T-helper 1 cell treated with Interleukin-12 subunit alpha and Interleukin-12 subunit beta and Interleukin-4 antibody, amounts not matched to agents 30 μg/mL and 1 μg/mL, for 36 hours (primary cell): ENCODE results near the gene FETUB.
"Not testable (repeated sequence)": the region's sequence is repeated elsewhere in the genome, so short reads cannot be mapped to it uniquely, and the experiment has no call there.

Source experiments
- H3K27ac Mint-ChIP-seq: one replicate; pipeline ENCODE4 v1.8.0; 2021; ENCODE audit warnings: mild to moderate bottlenecking, mixed read lengths
- H3K27me3 Mint-ChIP-seq: one replicate; pipeline ENCODE4 v1.8.0; 2021; ENCODE audit warnings: low read depth, mixed read lengths
- H3K36me3 Mint-ChIP-seq: one replicate; pipeline ENCODE4 v1.8.0; 2021; ENCODE audit warnings: low read depth, mixed read lengths
- H3K4me1 Mint-ChIP-seq: one replicate; pipeline ENCODE4 v1.8.0; 2021; ENCODE audit warnings: low read depth, mixed read lengths
- H3K4me3 Mint-ChIP-seq: one replicate; pipeline ENCODE4 v1.8.0; 2021; ENCODE audit warnings: mild to moderate bottlenecking, moderate library complexity, mixed read lengths
- H3K9me3 Mint-ChIP-seq: one replicate; pipeline ENCODE4 v1.8.0; 2021; ENCODE audit warnings: mixed read lengths

Gene FETUB

GRCh38 chr3:186664506-186664905 lies 24.3 kb downstream of the FETUB start:
- H3K27me3 Mint-ChIP-seq = peaks cover 21% of the 10 kb centered on the region
- peaks cover 7% of the 10 kb centered on the region for H3K4me1 Mint-ChIP-seq
- no peak overlapping the region for H3K4me3 Mint-ChIP-seq
- peaks cover 1% of the 10 kb centered on the region for H3K36me3 Mint-ChIP-seq
- H3K9me3 Mint-ChIP-seq = peaks cover 7% of the 10 kb centered on the region
- H3K27ac Mint-ChIP-seq = no peak overlapping the region

DNA sequence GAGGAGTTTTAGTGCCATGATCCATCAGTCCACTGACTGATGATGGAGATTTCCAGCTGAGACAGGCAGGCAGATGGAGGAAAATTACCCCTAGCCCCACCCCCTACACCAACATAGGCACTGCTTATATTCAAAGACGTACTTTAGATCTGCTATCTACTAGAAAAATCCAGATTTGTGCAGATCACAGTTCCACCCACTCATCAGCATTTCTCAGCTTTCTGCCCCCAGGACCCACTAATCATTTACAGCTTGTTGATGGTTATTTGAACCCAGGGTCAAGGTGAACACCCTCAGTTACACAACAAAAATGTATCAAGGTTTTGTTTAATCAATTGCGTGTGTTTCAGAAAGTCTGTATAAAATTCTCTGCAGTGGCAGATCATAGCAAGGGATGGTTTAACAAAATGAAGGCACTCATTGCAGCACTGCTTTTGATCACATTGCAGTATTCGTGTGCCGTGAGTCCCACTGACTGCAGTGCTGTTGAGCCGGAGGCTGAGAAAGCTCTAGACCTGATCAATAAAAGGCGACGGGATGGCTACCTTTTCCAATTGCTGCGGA lies 25.5 kb downstream of the FETUB start, which contains the start of gene HRG:
Gene HRG (plus strand): TSS at position 390 of the 564 bp plus-strand sequence. CDS start 18 bp downstream, at position 408.
- Mint-ChIP-seq H3K27me3 (peaks cover 21% of the 10 kb centered on the region), H3K4me3 (no peak within 1 kb of the TSS), H3K9me3 (peaks cover 10% of the 10 kb centered on the region), H3K36me3 (peaks cover 1% of the 10 kb centered on the region), H3K4me1 (peaks cover 14% of the 10 kb centered on the region), H3K27ac (no peak within 1 kb of the TSS)

DNA sequence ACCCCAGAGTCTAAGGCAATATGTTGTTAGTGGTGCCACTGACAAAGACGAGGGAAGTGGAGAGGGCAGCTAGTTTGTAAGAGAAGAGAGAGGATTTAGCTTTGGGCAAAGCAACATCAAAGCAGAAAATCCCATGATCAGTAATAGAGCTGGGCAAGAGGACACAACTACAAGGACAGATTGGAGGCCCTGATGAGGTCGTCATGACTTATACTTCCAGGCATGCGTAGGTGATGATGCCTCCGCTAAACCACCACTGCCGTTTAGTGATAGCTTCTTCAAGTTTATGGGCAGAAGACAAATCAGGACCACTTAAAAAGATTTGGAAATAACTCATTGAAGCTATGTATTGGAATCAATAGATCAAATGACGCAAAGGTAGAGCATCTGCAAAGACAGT lies 28.2 kb downstream of the FETUB start:
- peaks cover 25% of the 10 kb centered on the region for H3K27me3 Mint-ChIP-seq
- peaks cover 5% of the 10 kb centered on the region for H3K36me3 Mint-ChIP-seq
- H3K4me1 Mint-ChIP-seq = peaks cover 16% of the 10 kb centered on the region
- H3K9me3 Mint-ChIP-seq = peaks cover 10% of the 10 kb centered on the region
- H3K4me3 Mint-ChIP-seq = no peak overlapping the region
- no peak overlapping the region for H3K27ac Mint-ChIP-seq

DNA sequence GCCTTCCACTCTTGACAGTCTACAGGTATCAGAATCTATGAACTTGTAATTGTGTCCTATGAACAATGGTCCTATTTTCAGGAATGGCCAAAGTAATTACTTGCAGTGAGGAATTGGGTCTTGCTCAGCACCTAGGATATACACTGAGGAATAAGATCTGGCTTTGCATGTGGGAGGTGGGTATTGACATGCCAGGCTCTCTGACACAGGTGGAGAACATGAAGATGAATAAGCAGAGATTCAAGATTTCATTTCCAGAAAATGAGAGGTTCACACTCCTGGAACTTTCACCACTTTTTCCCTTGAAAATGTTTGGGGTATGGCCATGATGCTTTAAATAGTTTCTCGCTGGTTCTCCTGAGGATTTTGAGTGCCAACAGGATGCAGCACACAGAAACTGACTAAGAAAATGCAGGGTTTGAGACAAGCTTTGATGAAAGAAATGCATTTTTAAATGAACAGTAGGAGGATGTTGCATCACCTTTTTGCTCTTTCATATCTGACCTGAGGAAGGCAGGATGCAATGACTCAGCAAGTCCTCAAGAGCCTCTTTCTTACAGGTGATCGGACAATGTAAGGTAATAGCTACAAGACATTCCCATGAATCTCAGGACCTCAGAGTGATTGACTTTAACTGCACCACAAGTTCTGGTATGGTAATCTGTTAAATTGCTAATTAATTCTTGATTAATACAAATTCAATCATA lies 29.3 kb downstream of the FETUB start:
- Mint-ChIP-seq H3K4me1 (peaks cover 16% of the 10 kb centered on the region), H3K27ac (peak overlapping the region; percentile 35), H3K9me3 (peaks cover 10% of the 10 kb centered on the region), H3K27me3 (peaks cover 23% of the 10 kb centered on the region), H3K36me3 (peaks cover 5% of the 10 kb centered on the region), H3K4me3 (no peak overlapping the region)

- peaks cover 5% of the 10 kb centered on the region for H3K36me3 Mint-ChIP-seq
- no peak overlapping the region for H3K27ac Mint-ChIP-seq
- H3K4me1 Mint-ChIP-seq = peaks cover 16% of the 10 kb centered on the region
- H3K9me3 Mint-ChIP-seq = peaks cover 10% of the 10 kb centered on the region
- peaks cover 27% of the 10 kb centered on the region for H3K27me3 Mint-ChIP-seq
- H3K4me3 Mint-ChIP-seq = no peak overlapping the region
These were observed 30.0 kb downstream of the FETUB start for GRCh38 chr3:186670155-186670554.

GRCh38 chr3:186671051-186671450 lies 30.9 kb downstream of the FETUB start:
- peaks cover 23% of the 10 kb centered on the region for H3K27me3 Mint-ChIP-seq
- peaks cover 10% of the 10 kb centered on the region for H3K9me3 Mint-ChIP-seq
- H3K4me1 Mint-ChIP-seq = peaks cover 16% of the 10 kb centered on the region
- H3K36me3 Mint-ChIP-seq = peaks cover 5% of the 10 kb centered on the region
- no peak overlapping the region for H3K27ac Mint-ChIP-seq
- H3K4me3 Mint-ChIP-seq = no peak overlapping the region

DNA sequence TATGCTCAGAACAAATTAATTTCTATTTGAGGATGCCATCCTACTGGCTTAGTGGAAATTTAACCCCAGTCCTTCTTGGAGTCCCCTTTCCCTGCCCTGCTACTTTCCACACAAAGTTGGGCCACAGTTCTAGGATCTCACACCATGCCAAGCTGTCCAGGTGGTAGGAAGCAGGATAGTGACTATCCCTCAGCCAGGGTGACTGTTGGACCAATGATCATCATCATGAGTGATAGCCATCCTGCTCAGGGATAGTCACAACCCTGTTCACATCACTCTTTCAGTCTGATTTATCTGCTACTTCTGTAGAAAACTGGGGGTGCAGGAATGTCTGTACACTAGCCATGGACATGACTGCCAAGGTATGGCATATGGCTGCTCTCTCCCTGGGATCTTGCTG lies 38.4 kb downstream of the FETUB start:
- no peak overlapping the region for H3K27ac Mint-ChIP-seq
- H3K9me3 Mint-ChIP-seq = peaks cover 9% of the 10 kb centered on the region
- H3K36me3 Mint-ChIP-seq = no peaks in the 10 kb centered on the region
- peaks cover 63% of the 10 kb centered on the region for H3K27me3 Mint-ChIP-seq
- H3K4me3 Mint-ChIP-seq = no peak overlapping the region
- no peaks in the 10 kb centered on the region for H3K4me1 Mint-ChIP-seq

- no peaks in the 10 kb centered on the region for H3K4me1 Mint-ChIP-seq
- H3K27ac Mint-ChIP-seq = no peak overlapping the region
- no peak overlapping the region for H3K4me3 Mint-ChIP-seq
- peaks cover 57% of the 10 kb centered on the region for H3K27me3 Mint-ChIP-seq
- H3K36me3 Mint-ChIP-seq = no peaks in the 10 kb centered on the region
- peaks cover 9% of the 10 kb centered on the region for H3K9me3 Mint-ChIP-seq
These were observed 39.0 kb downstream of the FETUB start for GRCh38 chr3:186679151-186679550.

DNA sequence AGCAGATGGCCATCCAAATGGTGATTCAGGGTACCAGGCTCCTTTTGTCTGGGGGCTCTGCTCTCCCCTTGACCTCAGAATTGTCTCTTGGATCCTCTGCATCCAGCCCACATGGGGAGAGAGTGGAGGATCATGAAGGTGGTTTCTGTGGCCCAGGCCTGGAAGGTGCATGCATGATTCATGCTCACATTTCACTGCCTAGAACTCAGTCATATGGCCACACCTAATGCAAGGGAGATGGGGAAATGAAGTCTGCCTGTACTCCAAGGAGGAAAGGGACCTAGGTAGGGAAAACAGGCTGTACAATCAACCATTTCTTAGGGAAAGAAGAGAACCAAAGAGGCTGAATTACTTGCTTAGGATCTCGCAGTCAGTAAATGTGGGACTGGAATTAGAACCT lies 40.7 kb downstream of the FETUB start:
- peaks cover 20% of the 10 kb centered on the region for H3K9me3 Mint-ChIP-seq
- no peaks in the 10 kb centered on the region for H3K4me1 Mint-ChIP-seq
- no peak overlapping the region for H3K27ac Mint-ChIP-seq
- peaks cover 58% of the 10 kb centered on the region for H3K27me3 Mint-ChIP-seq
- H3K36me3 Mint-ChIP-seq = no peaks in the 10 kb centered on the region
- no peak overlapping the region for H3K4me3 Mint-ChIP-seq

GRCh38 chr3:186682812-186683211 lies 42.6 kb downstream of the FETUB start:
- no peak overlapping the region for H3K27ac Mint-ChIP-seq
- peaks cover 53% of the 10 kb centered on the region for H3K27me3 Mint-ChIP-seq
- no peak overlapping the region for H3K4me3 Mint-ChIP-seq
- peaks cover 5% of the 10 kb centered on the region for H3K4me1 Mint-ChIP-seq
- H3K36me3 Mint-ChIP-seq = no peaks in the 10 kb centered on the region
- H3K9me3 Mint-ChIP-seq = peaks cover 21% of the 10 kb centered on the region

DNA sequence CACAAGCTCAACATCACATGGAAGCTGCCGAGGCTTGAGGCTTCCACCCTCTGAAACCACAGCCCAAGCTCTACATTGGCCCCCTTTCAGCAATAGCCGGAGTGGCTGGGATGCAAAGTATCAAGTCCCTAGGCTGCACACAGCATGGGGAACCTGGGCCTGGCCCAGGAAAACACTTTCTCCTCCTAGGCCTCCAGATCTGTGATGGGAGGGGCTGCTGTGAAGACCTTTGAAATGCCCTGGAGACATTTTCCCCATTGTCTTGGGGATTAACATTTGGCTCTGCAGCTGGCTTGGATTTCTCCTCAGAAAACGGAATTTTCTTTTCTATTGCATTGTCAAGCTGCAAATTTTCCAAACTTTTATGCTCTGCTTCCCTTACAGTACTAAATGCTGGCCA lies 43.8 kb downstream of the FETUB start:
- Mint-ChIP-seq H3K9me3 (peaks cover 21% of the 10 kb centered on the region), H3K4me3 (no peak overlapping the region), H3K4me1 (peaks cover 7% of the 10 kb centered on the region), H3K36me3 (no peaks in the 10 kb centered on the region), H3K27ac (no peak overlapping the region), H3K27me3 (peaks cover 47% of the 10 kb centered on the region)

DNA sequence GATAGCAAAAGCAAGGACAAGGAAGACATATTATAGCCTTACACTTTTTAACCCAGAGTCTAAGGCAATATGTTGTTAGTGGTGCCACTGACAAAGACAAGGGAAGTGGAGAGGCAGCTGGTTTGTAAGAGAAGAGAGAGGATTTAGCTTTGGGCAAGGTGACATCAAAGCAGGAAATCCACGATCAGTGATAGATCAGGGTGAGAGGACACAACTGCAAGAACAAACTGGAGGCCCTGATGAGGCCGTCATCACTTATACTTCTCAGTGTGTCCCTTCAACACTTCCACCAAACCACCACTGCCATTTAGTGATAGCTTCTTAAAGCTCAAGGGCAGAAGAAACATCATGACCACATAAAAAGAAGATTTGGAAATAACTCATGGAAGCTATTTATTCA lies 46.3 kb downstream of the FETUB start:
- H3K9me3 Mint-ChIP-seq = peaks cover 21% of the 10 kb centered on the region
- H3K27me3 Mint-ChIP-seq = peaks cover 49% of the 10 kb centered on the region
- H3K4me1 Mint-ChIP-seq, H3K27ac Mint-ChIP-seq, H3K36me3 Mint-ChIP-seq, H3K4me3 Mint-ChIP-seq: not testable (repeated sequence)

- H3K27me3 Mint-ChIP-seq = peaks cover 51% of the 10 kb centered on the region
- H3K27ac Mint-ChIP-seq = no peak overlapping the region
These were observed 47.0 kb downstream of the FETUB start for GRCh38 chr3:186687120-186687651.

DNA sequence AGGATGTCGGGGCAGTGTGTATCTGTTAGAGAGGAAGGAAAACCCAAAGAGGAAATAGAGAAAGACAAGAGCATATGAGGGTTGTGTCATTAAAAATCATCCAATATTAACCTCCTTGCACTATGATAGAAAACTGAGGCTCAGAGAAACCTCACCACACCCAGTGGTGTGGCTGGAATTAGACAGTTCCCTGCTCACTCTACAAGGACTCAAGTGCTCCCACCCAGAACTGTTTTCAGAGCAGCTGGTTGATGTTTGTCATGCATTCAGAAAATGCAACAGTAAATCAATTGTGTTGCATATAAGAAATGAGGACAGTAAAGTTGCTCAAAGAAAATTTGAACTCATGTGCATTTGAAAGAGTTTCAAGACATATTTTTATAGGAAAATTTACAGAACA lies 50.1 kb downstream of the FETUB start:
- H3K4me1 Mint-ChIP-seq, H3K4me3 Mint-ChIP-seq, H3K27ac Mint-ChIP-seq, H3K9me3 Mint-ChIP-seq, H3K36me3 Mint-ChIP-seq: not testable (repeated sequence)
- peaks cover 40% of the 10 kb centered on the region for H3K27me3 Mint-ChIP-seq

More at GRCh38 chr3:186687120-186687651, 47.0 kb downstream of the FETUB start:
- Mint-ChIP-seq H3K9me3 (peaks cover 21% of the 10 kb centered on the region), H3K4me3 (no peak overlapping the region), H3K4me1 (peaks cover 7% of the 10 kb centered on the region), H3K36me3 (no peaks in the 10 kb centered on the region)

DNA sequence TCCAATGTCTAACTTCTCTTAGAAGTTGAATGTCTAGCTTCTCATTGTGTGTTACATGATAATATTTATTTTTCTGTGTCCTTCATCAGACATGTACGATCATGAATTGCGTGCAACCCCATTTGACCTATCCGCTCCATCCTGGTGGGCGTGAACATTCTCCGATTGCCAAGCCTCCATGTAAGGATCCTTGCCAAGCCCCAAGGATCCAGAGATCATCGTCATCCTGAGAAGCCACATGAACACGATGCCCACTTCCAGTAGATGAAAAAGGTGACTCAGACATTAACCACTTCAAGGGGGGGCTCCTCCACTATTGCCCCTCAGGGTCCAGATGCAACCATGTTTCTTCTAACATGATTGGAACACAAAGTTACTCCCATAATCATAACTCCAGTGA lies 51.5 kb downstream of the FETUB start:
- no peaks in the 10 kb centered on the region for H3K36me3 Mint-ChIP-seq
- peaks cover 35% of the 10 kb centered on the region for H3K27me3 Mint-ChIP-seq
- peaks cover 3% of the 10 kb centered on the region for H3K4me1 Mint-ChIP-seq
- no peak overlapping the region for H3K4me3 Mint-ChIP-seq
- H3K9me3 Mint-ChIP-seq = no peaks in the 10 kb centered on the region
- H3K27ac Mint-ChIP-seq = no peak overlapping the region
